ENCODE results near the gene ADAT1.

ADAT1 gene, protein sequence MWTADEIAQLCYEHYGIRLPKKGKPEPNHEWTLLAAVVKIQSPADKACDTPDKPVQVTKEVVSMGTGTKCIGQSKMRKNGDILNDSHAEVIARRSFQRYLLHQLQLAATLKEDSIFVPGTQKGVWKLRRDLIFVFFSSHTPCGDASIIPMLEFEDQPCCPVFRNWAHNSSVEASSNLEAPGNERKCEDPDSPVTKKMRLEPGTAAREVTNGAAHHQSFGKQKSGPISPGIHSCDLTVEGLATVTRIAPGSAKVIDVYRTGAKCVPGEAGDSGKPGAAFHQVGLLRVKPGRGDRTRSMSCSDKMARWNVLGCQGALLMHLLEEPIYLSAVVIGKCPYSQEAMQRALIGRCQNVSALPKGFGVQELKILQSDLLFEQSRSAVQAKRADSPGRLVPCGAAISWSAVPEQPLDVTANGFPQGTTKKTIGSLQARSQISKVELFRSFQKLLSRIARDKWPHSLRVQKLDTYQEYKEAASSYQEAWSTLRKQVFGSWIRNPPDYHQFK

DNA sequence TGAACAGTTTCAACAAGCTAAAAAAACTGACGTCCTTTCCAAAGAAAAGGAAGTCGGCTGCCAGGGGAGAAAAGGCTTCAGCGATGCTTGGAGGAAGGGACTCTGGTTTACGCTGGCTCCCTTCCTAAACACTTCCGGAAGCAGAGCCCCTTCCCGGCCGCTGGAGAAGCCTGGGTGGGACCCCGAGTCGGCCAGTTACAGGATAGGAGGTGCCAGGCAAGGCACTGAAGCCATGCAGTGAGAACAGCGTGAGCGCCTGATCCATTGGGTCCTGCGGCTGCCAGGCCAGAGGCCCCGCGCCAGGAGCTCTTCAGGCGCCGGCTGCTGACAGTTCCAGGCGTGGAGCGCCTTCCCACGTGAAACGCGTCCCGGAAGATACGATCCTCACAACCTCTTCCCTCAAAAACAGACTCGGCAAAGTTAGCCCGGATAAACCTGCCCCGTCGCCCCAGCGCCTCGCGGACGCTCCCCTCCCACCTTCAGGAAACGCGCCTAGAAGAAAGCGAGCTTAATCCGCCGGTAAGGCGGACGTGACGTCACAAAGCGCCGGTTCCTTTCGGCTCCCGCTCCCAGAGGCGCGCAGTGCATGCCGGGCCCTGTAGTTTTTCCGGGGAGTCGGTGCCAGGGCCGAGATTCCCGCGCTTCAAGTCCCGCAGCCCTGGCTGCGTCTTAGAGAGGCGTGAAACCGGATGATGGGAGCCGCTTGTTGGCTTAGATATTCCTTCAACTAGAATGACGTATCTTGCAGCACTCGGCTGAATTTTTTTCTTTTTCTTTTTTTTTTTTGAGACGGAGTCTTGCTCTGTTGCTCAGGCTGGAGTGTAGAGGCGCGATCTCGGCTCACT is at the start of gene ADAT1:
TSS of gene ADAT1 (minus strand) at position 521 of the 845 bp plus-strand sequence. CDS start 2,482 bp downstream, outside the sequence.
- in situ Hi-C loops (cut with MboI; ENCODE audit: low sequenced_read_pairs, unreplicated experiment) = no loop called here
- DNase-seq (ENCODE audit: low spot score) = peak; percentile 95
- TF ChIP-seq CTCF (IDR thresholded peaks at IDR 0.05; ENCODE audit: borderline replicate concordance, control extremely low read depth, extremely low read depth, insufficient read depth, missing control alignments) = no peak

GRCh38 chr16:75667503-75667902 is 44.4 kb upstream of the ADAT1 start:
- TF ChIP-seq CTCF (IDR thresholded peaks at IDR 0.05; ENCODE audit: borderline replicate concordance, control extremely low read depth, extremely low read depth, insufficient read depth, missing control alignments) = no peak
- in situ Hi-C loops (cut with MboI; ENCODE audit: low sequenced_read_pairs, unreplicated experiment) = no loop called here

DNA sequence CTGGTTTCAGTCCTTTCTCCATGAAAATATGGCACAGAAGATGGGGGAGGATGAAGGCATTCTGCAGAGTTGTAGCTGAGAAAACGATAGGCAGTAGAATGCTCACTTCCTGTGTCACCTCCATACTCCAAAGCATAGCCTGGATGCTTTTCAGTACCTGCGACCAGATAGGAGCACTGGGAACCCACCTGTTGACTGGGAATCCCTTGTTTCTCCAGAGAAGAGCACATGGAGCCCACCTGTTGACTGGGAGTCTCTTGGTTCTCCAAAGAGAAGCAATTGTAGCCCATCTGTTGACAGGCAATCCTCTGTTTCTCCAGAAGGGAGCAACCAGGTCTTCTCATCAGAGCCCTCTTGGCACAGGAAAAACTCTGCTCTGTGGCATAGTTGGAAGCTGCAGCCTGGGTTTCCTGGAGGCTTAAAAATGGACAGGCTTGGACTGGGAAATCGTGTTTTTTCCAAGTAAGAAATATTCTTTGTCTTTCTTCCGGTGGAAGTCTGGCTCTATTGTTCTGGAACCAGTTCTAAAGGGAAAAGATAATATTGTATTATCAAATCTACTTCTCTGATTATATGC is 37.7 kb upstream of the ADAT1 start:
- in situ Hi-C loops (cut with MboI; ENCODE audit: low sequenced_read_pairs, unreplicated experiment) = no loop called here
- no peak for TF ChIP-seq CTCF (IDR thresholded peaks at IDR 0.05; ENCODE audit: borderline replicate concordance, control extremely low read depth, extremely low read depth, insufficient read depth, missing control alignments)
- DNase-seq (ENCODE audit: low spot score) = no peak

More at GRCh38 chr16:75667503-75667902, 44.4 kb upstream of the ADAT1 start:
- DNase-seq (ENCODE audit: low spot score) = no peak

GRCh38 chr16:75660321-75660720 is 37.2 kb upstream of the ADAT1 start:
- DNase-seq (ENCODE audit: low spot score) = no peak
- TF ChIP-seq CTCF (IDR thresholded peaks at IDR 0.05; ENCODE audit: borderline replicate concordance, control extremely low read depth, extremely low read depth, insufficient read depth, missing control alignments) = no peak
- in situ Hi-C loops (cut with MboI; ENCODE audit: low sequenced_read_pairs, unreplicated experiment) = no loop called here

- no peak for DNase-seq (ENCODE audit: low spot score)
- no peak for TF ChIP-seq CTCF (IDR thresholded peaks at IDR 0.05; ENCODE audit: borderline replicate concordance, control extremely low read depth, extremely low read depth, insufficient read depth, missing control alignments)
- in situ Hi-C loops (cut with MboI; ENCODE audit: low sequenced_read_pairs, unreplicated experiment) = no loop called here
Observed at GRCh38 chr16:75658175-75658574, 35.1 kb upstream of the ADAT1 start.

- TF ChIP-seq CTCF (IDR thresholded peaks at IDR 0.05; ENCODE audit: borderline replicate concordance, control extremely low read depth, extremely low read depth, insufficient read depth, missing control alignments) = no peak
- in situ Hi-C loops (cut with MboI; ENCODE audit: low sequenced_read_pairs, unreplicated experiment) = no loop called here
- DNase-seq (ENCODE audit: low spot score) = no peak
Observed at GRCh38 chr16:75653922-75654321, 30.8 kb upstream of the ADAT1 start.
